Liver (tissue), 9 donors: ENCODE measurements around the gene ZNF346. TPM values are rescaled to one million over a fixed set of nuclear protein-coding genes. Genes with fewer than 3 reads are reported as not detected.

ENCODE experiments used
- DNase-seq: peaks from one replicate; pipeline ENCODE4 v3.0.0-alpha.2; 2017; ENCODE audit warnings: low spot score
- H3K27ac ChIP-seq, 2 donors: one replicate each; pipeline ENCODE4 v1.7.0; 2013; ENCODE audit warnings: inconsistent platforms in 2 of 2, low read length in 2 of 2, control low read depth in 1 of 2, low read depth in 1 of 2, mild to moderate bottlenecking in 1 of 2
- H3K27me3 ChIP-seq, 4 donors: one replicate each; pipeline versions ENCODE4 v1.6.1 to v1.7.0; 2013; ENCODE audit warnings: low read length in 3 of 4, inconsistent platforms in 1 of 4, mild to moderate bottlenecking in 1 of 4, moderate library complexity in 1 of 4; ENCODE audit not compliant: control insufficient read depth in 4 of 4, insufficient read depth in 4 of 4
- H3K36me3 ChIP-seq, 4 donors: one replicate each; pipeline versions ENCODE4 v1.6.1 to v1.7.0; 2013; ENCODE audit warnings: low read length in 3 of 4, mild to moderate bottlenecking in 3 of 4, low read depth in 1 of 4, moderate library complexity in 1 of 4; ENCODE audit not compliant: control insufficient read depth in 4 of 4, insufficient read depth in 3 of 4
- H3K4me1 ChIP-seq, 4 donors: one replicate each; pipeline versions ENCODE4 v1.6.1 to v1.7.0; 2013; ENCODE audit warnings: low read length in 3 of 4, mild to moderate bottlenecking in 3 of 4, moderate library complexity in 1 of 4; ENCODE audit not compliant: control insufficient read depth in 4 of 4, insufficient read depth in 4 of 4
- H3K4me3 ChIP-seq, 3 donors: one replicate each; pipeline versions ENCODE4 v1.6.1 to v1.7.0; 2013; ENCODE audit warnings: low read length in 3 of 3, control low read depth in 1 of 3, low read depth in 1 of 3, mild to moderate bottlenecking in 1 of 3
- H3K9ac ChIP-seq, 2 donors: one replicate each; pipeline ENCODE4 v1.7.0; 2013; ENCODE audit warnings: low read length in 2 of 2, mild to moderate bottlenecking in 2 of 2, moderate library complexity in 2 of 2, control low read depth in 1 of 2, low read depth in 1 of 2
- H3K9me3 ChIP-seq, 4 donors: one replicate each; pipeline versions ENCODE4 v1.6.1 to v1.7.0; 2013; ENCODE audit warnings: low read length in 3 of 4; ENCODE audit not compliant: control insufficient read depth in 4 of 4
- ATF3 ChIP-seq: IDR thresholded peaks from 2 replicates; pipeline ENCODE4 v1.6.1; 2016; ENCODE audit warnings: antibody characterized with exemption
- EGR1 ChIP-seq, 2 donors: IDR thresholded peaks; 2 replicates each; pipeline ENCODE4 v1.6.1; 2016 to 2018; ENCODE audit warnings: antibody characterized with exemption in 2 of 2, low read depth in 2 of 2
- FOXA1 ChIP-seq: IDR thresholded peaks from 2 replicates; pipeline ENCODE4 v1.6.1; 2016; ENCODE audit warnings: antibody characterized with exemption
- FOXA2 ChIP-seq: IDR thresholded peaks from 2 replicates; pipeline ENCODE4 v1.6.1; 2016; ENCODE audit warnings: antibody characterized with exemption
- GABPA ChIP-seq, 2 donors: IDR thresholded peaks in 1 of 2; conservative IDR thresholded peaks in 1 of 2; 2 replicates each; pipeline ENCODE4 v1.6.1; 2016; ENCODE audit warnings: antibody characterized with exemption in 2 of 2, mild to moderate bottlenecking in 1 of 2, moderate library complexity in 1 of 2
- HNF4G ChIP-seq: IDR thresholded peaks from 2 replicates; pipeline ENCODE4 v1.6.1; 2016; ENCODE audit warnings: antibody characterized with exemption
- JUND ChIP-seq, 2 donors: IDR thresholded peaks; 2 replicates each; pipeline ENCODE4 v1.6.1; 2016; ENCODE audit warnings: antibody characterized with exemption in 2 of 2
- NR2F2 ChIP-seq: IDR thresholded peaks from 2 replicates; pipeline ENCODE4 v1.6.1; 2016; ENCODE audit warnings: antibody characterized with exemption
- RAD21 ChIP-seq, 2 donors: IDR thresholded peaks; 2 replicates each; pipeline ENCODE4 v1.6.1; 2016; ENCODE audit warnings: antibody characterized with exemption in 2 of 2, mild to moderate bottlenecking in 2 of 2
- RXRA ChIP-seq, 2 donors: IDR thresholded peaks; 2 replicates each; pipeline ENCODE4 v1.6.1; 2017 to 2018; ENCODE audit warnings: antibody characterized with exemption in 2 of 2, mild to moderate bottlenecking in 1 of 2
- SP1 ChIP-seq: IDR thresholded peaks from 2 replicates; pipeline ENCODE4 v1.6.1; 2018; ENCODE audit warnings: antibody characterized with exemption, mild to moderate bottlenecking
- TAF1 ChIP-seq: conservative IDR thresholded peaks from 2 replicates; pipeline ENCODE4 v1.6.1; 2016; ENCODE audit warnings: antibody characterized with exemption, mild to moderate bottlenecking
- YY1 ChIP-seq: IDR thresholded peaks from 2 replicates; pipeline ENCODE4 v1.6.1; 2016; ENCODE audit warnings: antibody characterized with exemption, mild to moderate bottlenecking
- WGBS: extraction: QIAGEN DNeasy Blood & Tissue Kit; methylation state at CpG from one replicate; pipeline ENCODE4 v1.1.7; 2013; 5-methylcytosine and 5-hydroxymethylcytosine counted together
- polyA plus RNA-seq, 2 donors: library from polyadenylated mRNA; stranded (reverse) in 1 of 2; unstranded in 1 of 2; fragments of 200-250 nt in 1 of 2; fragments of >200 nt in 1 of 2; fragmentation: Nextera tagmentation in 1 of 2; extraction: Ambion mirVana in 1 of 2; gene quantifications; one replicate each; pipeline versions ENCODE4 v1.2.1 to v1.2.3, GENCODE V29; 2013 to 2015
- total RNA-seq, 2 donors: library from RNA; depleted of rRNA; stranded (reverse); fragments of >200 nt; gene quantifications; one replicate each; pipeline ENCODE4 v1.2.3, GENCODE V29; 2014
- TF ChIP-seq, protein P1 (sequence below): IDR thresholded peaks from 2 replicates; pipeline ENCODE4 v1.6.1; 2016; ENCODE audit warnings: antibody characterized with exemption
- TF ChIP-seq, protein P2 (sequence below): fragments of 150-350 bp; IDR thresholded peaks from 2 replicates; pipeline ENCODE4 v1.5.1; 2017; ENCODE audit warnings: improper control_type of control experiment, low read depth, low read length; ENCODE audit not compliant: missing input control
- TF ChIP-seq, protein P3 (sequence below): IDR thresholded peaks from 2 replicates; pipeline ENCODE4 v1.6.1; 2016; ENCODE audit warnings: antibody characterized with exemption, mild to moderate bottlenecking
- TF ChIP-seq, protein P4 (sequence below): IDR thresholded peaks from 2 replicates; pipeline ENCODE4 v1.6.1; 2016; ENCODE audit warnings: antibody characterized with exemption
- donor health status: healthy.
- donor health status: healthy.
- donor health status: healthy.
- donor health status: healthy.
- donor health status: healthy.

The ZNF346 gene
- total and polyA plus RNA-seq, 4 donors = 3.7 to 11.0 (median 6.4) TPM

GRCh38 chr5:177081859-177082258, 59.4 kb downstream of the ZNF346 start:
- no peaks in the 10 kb centered on the region for H3K27me3 ChIP-seq
- TF ChIP-seq ATF3 (no peak), SP1 (no peak), YY1 (no peak)
- H3K4me3 ChIP-seq = no peak overlapping the region
- H3K27ac ChIP-seq = no peak overlapping the region
- no peak overlapping the region for H3K9ac ChIP-seq
- no peaks in the 10 kb centered on the region for H3K36me3 ChIP-seq
- 93% methylated on average over 10 of the region's 10 CpGs for WGBS
- no peaks in the 10 kb centered on the region for H3K9me3 ChIP-seq
- DNase-seq = no peak
- H3K4me1 ChIP-seq = peaks cover 0 to 7% (median 5%) of the 10 kb centered on the region in 4 donors

- H3K9me3 ChIP-seq = no peaks in the 10 kb centered on the region
- no peak overlapping the region for H3K4me3 ChIP-seq
- DNase-seq = no peak
- WGBS = 80% methylated on average over 4 of the region's 4 CpGs
- H3K27me3 ChIP-seq = no peaks in the 10 kb centered on the region
- TF ChIP-seq SP1 (no peak), GABPA (IDR thresholded peaks at IDR 0.05 in 1 of 2, conservative IDR thresholded peaks at IDR 0.05 in 1 of 2) (no peak), YY1 (no peak), RAD21 (IDR thresholded peaks at IDR 0.05) (no peak), ATF3 (no peak), HNF4G (no peak), FOXA1 (no peak), FOXA2 (no peak), TAF1 (no peak), EGR1 (IDR thresholded peaks at IDR 0.05; ENCODE audit: low read depth in 2 of 2) (no peak), RXRA (IDR thresholded peaks at IDR 0.05) (no peak), NR2F2 (no peak), JUND (IDR thresholded peaks at IDR 0.05) (no peak)
- TF ChIP-seq, protein P1, sequence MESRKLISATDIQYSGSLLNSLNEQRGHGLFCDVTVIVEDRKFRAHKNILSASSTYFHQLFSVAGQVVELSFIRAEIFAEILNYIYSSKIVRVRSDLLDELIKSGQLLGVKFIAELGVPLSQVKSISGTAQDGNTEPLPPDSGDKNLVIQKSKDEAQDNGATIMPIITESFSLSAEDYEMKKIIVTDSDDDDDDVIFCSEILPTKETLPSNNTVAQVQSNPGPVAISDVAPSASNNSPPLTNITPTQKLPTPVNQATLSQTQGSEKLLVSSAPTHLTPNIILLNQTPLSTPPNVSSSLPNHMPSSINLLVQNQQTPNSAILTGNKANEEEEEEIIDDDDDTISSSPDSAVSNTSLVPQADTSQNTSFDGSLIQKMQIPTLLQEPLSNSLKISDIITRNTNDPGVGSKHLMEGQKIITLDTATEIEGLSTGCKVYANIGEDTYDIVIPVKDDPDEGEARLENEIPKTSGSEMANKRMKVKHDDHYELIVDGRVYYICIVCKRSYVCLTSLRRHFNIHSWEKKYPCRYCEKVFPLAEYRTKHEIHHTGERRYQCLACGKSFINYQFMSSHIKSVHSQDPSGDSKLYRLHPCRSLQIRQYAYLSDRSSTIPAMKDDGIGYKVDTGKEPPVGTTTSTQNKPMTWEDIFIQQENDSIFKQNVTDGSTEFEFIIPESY = no peak
- TF ChIP-seq, protein P2, sequence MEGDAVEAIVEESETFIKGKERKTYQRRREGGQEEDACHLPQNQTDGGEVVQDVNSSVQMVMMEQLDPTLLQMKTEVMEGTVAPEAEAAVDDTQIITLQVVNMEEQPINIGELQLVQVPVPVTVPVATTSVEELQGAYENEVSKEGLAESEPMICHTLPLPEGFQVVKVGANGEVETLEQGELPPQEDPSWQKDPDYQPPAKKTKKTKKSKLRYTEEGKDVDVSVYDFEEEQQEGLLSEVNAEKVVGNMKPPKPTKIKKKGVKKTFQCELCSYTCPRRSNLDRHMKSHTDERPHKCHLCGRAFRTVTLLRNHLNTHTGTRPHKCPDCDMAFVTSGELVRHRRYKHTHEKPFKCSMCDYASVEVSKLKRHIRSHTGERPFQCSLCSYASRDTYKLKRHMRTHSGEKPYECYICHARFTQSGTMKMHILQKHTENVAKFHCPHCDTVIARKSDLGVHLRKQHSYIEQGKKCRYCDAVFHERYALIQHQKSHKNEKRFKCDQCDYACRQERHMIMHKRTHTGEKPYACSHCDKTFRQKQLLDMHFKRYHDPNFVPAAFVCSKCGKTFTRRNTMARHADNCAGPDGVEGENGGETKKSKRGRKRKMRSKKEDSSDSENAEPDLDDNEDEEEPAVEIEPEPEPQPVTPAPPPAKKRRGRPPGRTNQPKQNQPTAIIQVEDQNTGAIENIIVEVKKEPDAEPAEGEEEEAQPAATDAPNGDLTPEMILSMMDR = no peak
- TF ChIP-seq, protein P3, sequence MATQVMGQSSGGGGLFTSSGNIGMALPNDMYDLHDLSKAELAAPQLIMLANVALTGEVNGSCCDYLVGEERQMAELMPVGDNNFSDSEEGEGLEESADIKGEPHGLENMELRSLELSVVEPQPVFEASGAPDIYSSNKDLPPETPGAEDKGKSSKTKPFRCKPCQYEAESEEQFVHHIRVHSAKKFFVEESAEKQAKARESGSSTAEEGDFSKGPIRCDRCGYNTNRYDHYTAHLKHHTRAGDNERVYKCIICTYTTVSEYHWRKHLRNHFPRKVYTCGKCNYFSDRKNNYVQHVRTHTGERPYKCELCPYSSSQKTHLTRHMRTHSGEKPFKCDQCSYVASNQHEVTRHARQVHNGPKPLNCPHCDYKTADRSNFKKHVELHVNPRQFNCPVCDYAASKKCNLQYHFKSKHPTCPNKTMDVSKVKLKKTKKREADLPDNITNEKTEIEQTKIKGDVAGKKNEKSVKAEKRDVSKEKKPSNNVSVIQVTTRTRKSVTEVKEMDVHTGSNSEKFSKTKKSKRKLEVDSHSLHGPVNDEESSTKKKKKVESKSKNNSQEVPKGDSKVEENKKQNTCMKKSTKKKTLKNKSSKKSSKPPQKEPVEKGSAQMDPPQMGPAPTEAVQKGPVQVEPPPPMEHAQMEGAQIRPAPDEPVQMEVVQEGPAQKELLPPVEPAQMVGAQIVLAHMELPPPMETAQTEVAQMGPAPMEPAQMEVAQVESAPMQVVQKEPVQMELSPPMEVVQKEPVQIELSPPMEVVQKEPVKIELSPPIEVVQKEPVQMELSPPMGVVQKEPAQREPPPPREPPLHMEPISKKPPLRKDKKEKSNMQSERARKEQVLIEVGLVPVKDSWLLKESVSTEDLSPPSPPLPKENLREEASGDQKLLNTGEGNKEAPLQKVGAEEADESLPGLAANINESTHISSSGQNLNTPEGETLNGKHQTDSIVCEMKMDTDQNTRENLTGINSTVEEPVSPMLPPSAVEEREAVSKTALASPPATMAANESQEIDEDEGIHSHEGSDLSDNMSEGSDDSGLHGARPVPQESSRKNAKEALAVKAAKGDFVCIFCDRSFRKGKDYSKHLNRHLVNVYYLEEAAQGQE = no peak
- TF ChIP-seq, protein P4, sequence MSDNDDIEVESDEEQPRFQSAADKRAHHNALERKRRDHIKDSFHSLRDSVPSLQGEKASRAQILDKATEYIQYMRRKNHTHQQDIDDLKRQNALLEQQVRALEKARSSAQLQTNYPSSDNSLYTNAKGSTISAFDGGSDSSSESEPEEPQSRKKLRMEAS = no peak
- H3K27ac ChIP-seq = no peak overlapping the region
- no peaks in the 10 kb centered on the region for H3K36me3 ChIP-seq
- no peak overlapping the region for H3K9ac ChIP-seq
- H3K4me1 ChIP-seq = peaks cover 7 to 12% (median 8%) of the 10 kb centered on the region in 4 donors
These were observed 60.9 kb downstream of the ZNF346 start for GRCh38 chr5:177083357-177083756.
